GM19397 (cell line): Measurements from ENCODE around the gene ARFIP1.

Source experiments
- ATAC-seq: cut with Tn5 transposase; IDR thresholded peaks from one replicate; pipeline ENCODE4 v1.9.1; 2021; ENCODE audit warnings: mild to moderate bottlenecking, moderate library complexity; ENCODE audit not compliant: unreplicated experiment

Gene ARFIP1

GRCh38 chr4:152937336-152938236, 157.8 kb downstream of the ARFIP1 start:
- no peak for ATAC-seq

DNA sequence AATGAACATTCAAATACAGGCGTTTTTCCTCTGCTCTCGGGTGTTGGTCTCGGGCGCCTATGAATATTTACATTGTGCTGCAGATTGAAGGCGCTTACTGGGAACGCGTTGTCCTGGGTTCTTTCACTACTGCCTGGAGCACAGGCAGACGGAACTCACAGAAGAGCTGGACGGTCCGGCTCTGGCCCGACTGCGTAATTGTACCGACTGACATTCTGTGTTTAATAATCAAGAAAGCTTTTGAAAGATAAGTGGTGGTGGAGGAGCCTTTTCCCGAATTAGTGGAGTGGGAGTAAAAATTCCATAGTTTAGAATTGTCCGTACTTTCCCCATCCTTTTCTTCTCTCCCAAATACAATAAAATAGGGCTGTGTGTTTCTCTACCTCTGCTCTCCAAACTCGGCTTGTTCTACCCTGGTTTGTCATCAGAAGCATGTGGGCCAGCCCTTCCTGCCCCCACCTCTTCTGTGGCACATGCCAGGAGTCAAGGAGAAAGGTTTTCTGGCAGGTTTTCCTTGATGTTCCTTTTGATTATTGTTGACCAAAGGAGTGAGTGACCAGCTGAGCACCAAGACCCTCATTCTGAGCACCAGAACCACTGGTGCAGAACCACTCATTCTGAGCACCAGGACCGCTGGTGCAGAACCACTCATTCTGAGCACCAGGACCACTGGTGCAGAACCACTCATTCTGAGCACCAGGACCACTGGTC, 158.6 kb downstream of the ARFIP1 start:
- ATAC-seq, result no peak

DNA sequence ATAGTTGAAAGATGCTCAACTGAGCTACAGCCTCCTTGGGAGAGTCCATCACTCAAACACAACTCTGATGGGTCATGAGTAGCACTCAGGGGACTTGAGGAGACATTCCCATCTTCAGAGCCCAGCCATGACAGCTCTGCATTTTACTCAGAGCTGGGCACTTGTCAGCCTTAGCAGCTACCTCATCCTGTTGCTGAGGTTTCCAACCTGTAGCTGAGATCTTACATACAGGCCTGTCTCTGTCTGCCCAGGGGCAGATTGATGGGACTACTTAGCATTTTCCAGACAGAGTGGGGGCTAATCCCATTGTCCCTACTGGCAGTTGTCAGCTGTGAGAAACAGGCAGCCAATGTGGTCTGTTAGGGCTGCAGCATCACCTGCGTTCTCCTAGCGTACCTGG, 159.9 kb downstream of the ARFIP1 start:
- ATAC-seq, result no peak

DNA sequence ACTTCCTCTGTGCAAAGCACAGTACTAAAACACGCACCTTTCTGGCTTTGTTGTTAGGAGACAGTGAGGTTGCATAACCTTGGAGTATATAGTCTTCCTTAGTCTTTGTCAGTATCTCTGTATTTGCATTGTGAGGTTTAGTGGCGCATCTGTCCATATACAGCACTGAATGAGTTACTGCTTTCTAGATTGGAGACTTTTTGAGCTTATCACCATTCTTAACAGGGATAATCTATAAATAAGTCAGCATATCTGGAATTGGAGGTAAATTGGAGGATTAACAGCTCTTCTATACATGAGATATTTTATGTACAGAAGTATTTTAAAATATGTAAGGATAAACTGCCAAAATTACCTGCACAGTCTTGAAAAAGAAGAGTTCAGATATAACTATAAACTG, 160.7 kb downstream of the ARFIP1 start:
- ATAC-seq, result no peak

DNA sequence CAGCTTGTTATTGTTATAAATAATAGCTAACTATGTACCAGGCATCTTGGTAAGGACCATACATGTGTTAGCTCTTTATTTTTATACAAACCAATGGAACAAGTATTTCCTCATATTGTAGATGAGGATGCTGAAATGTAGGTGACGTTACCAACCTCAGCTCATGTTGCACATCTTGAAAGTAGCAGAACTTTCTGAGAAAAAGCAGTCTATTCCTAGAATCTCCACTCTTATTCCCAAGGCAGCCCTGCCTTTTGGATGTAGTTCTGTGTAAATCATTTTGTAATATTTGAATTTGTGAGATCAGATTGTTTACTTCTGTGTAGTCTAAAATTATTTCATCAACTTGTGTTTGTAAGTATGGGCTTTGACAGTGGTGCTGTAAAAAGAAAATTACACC, 161.7 kb downstream of the ARFIP1 start:
- no peak for ATAC-seq

DNA sequence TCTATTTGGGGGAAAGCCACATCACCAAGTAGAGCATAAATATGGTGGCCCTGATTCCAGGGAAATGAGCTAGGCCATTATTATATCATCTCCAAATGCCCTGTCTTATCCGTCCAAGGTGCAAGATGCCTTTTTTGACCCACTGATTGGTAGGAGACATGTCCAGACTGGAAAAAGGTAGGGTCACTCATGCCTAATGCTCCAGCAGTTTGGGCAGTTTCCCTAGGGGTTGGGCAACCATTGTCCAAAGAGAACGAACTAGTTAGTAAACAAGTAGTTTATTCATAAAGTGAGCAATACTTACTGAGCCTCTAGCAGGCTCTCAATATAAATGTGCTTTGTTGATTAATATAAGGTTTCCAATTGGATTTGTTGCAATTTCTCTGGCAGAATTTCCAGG, 162.6 kb downstream of the ARFIP1 start:
- ATAC-seq, result no peak

- no peak for ATAC-seq
Observed at GRCh38 chr4:152943672-152944071, 163.9 kb downstream of the ARFIP1 start.

DNA sequence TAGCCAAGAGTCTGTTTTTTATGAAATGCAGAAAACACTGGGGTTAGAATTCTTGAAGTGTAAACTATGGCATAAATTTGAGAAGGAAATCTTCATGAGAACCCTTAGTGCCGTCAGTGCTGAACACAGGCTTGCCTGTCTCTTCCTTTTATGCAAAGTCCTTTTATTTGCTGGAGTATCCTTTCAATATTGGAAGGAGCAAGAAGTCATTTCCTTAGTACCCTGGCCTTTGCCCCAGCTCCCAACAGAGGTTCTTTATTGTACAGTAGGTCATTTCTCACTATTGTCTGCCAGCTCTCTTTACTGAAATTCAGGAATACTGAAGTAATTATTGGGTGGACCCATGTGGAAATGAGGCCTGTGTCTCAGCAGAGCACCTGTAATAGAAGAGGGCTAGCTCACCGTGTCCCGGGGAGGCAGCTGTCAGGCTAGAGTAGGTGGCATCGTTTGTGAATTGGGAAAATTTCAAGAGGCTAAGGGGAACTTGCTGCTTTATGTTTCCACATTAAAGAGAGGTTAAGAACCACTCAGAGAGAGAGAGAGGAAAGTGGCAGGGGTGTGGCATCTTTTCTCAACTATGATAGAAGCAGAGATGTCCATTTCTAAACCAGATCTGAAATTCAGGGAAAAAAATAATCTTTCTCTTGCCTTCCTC, 165.0 kb downstream of the ARFIP1 start:
- ATAC-seq, result no peak

GRCh38 chr4:152945639-152946038, 165.9 kb downstream of the ARFIP1 start:
- ATAC-seq, result no peak

GRCh38 chr4:152946446-152946845, 166.7 kb downstream of the ARFIP1 start:
- ATAC-seq, result no peak

- no peak for ATAC-seq
Observed at GRCh38 chr4:152947311-152947710, 167.6 kb downstream of the ARFIP1 start.

GRCh38 chr4:152949930-152950329, 170.2 kb downstream of the ARFIP1 start:
- ATAC-seq, result no peak

- no peak for ATAC-seq
Observed at GRCh38 chr4:152950402-152951274, 170.9 kb downstream of the ARFIP1 start.

DNA sequence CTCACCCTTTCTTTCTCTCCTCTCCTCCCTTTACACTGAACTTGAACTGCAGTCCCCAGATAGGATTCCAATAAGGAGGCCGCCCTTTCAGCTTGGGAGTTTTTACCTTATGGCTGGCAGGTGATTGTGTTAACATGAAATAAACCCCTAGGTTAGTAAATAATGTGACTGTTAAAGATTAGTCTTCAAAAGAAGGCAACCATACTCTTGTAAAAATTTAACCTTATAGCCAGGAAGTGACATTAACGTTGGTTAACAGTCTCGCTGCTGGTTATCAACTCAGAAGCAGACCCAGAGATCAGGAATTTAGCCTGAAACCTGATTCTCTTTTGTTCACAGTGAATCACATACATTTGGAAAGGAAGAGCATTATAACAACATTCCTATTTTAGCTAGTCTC, 171.6 kb downstream of the ARFIP1 start:
- ATAC-seq, result no peak

DNA sequence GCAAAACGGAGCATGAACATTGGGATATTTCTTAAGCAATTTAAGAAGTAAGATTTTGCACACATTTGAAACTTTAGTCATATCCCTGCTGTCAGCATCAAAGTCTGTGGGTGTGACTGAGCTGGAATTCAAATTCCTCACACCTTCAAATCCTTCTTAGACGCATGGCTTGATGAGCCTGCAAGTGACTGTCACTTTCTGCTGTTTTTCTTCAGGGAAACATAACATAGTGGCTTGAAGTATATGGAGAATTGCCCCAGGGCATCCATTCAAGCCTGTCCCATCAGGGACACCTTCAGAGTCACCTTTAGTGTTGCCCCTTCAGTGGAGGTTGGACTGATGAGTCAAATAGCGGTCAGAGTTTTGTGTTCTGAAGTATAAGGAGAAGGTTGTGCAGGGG, 173.8 kb downstream of the ARFIP1 start:
- ATAC-seq, result no peak

- ATAC-seq, result no peak
Observed at GRCh38 chr4:152954741-152955140, 175.0 kb downstream of the ARFIP1 start.

- ATAC-seq, result no peak
Observed at GRCh38 chr4:152956147-152956546, 176.4 kb downstream of the ARFIP1 start.

DNA sequence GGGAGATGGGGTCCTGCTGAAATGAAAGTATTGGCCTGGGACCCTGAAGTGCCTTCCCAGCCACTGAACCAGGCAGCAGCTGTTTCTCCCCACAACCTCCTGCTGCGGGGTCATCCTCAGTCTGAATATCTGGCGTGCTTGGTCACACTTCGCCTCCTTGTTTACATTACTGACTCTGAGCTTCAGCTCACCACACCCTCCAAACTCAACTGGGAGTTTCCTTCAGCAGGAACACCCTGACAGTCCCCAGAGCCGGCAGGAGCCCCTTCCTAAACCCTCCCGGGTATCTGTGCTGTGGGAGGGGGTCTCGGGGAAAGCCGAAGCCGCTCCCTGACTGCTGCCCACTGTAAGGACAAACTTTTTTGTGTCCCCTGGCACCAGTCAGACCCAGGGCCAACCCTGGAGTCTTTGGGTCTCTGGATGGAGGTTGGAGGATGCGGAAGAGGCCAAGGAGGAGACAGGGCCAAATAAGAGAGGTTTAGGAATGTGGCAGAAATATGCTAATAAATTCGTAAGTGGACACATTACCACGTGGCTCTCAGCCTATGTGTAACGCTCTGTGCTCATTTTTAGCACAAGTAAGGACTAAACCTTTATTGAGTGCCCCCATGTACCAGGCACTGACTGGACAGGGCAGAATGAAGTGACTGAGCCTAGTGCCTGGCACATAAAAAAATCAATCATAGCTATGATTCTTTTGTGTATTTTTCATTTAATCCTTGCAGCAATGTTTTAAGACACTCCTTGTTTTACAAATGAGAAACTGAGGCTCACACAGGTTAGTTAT, 177.1 kb downstream of the ARFIP1 start:
- ATAC-seq, result no peak

GRCh38 chr4:152957437-152958171, 177.8 kb downstream of the ARFIP1 start:
- ATAC-seq, result no peak
